Esophagus squamous epithelium (tissue), 5 donors: ENCODE measurements around the gene FOXP1. TPM values are rescaled to one million over a fixed set of nuclear protein-coding genes. Genes with fewer than 3 reads are reported as not detected.

Source experiments
- DNase-seq: peaks from one replicate; lab custom pipeline; 2025; lab: John Stamatoyannopoulos, UW
- H3K27ac ChIP-seq, 4 donors: fragments of 200-600 bp; sonication (generic); one replicate each; pipeline ENCODE4 v1.5.1; 2016 to 2019; ENCODE audit warnings: mild to moderate bottlenecking in 1 of 4
- H3K27me3 ChIP-seq, 4 donors: fragments of 200-600 bp; sonication (generic); 1 replicate in 3 of 4; 2 replicates in 1 of 4; pipeline versions ENCODE4 v1.5.1 to v1.6.0; 2017 to 2021; ENCODE audit warnings: antibody characterized with exemption in 1 of 4
- H3K36me3 ChIP-seq, 3 donors: fragments of 200-600 bp; sonication (generic); one replicate each; pipeline ENCODE4 v1.5.1; 2016 to 2019
- H3K4me1 ChIP-seq, 3 donors: fragments of 200-600 bp; sonication (generic); one replicate each; pipeline ENCODE4 v1.5.1; 2017 to 2019
- H3K4me3 ChIP-seq, 4 donors: fragments of 200-600 bp; sonication (generic); 1 replicate in 3 of 4; 2 replicates in 1 of 4; pipeline ENCODE4 v1.5.1; 2016 to 2019; ENCODE audit warnings: mild to moderate bottlenecking in 2 of 4, moderate library complexity in 1 of 4
- H3K9me3 ChIP-seq, 3 donors: fragments of 200-600 bp; sonication (generic); one replicate each; pipeline ENCODE4 v1.5.1; 2016 to 2019
- CTCF ChIP-seq, 6 experiments: fragments of 450-650 bp in 4 of 6; fragments of 200-600 bp in 2 of 6; sonication (generic) in 2 of 6; IDR thresholded peaks; one replicate each; pipeline ENCODE4 v1.5.1; 2016 to 2019; ENCODE audit warnings: antibody characterized with exemption in 6 of 6, mild to moderate bottlenecking in 4 of 6, moderate library complexity in 4 of 6
- POLR2A ChIP-seq, 4 donors: fragments of 450-650 bp; IDR thresholded peaks; one replicate each; pipeline ENCODE4 v1.6.1; 2017; ENCODE audit warnings: antibody characterized with exemption in 4 of 4, mild to moderate bottlenecking in 4 of 4, moderate library complexity in 3 of 4
- WGBS, 2 donors: methylation state at CpG; one replicate each; pipeline ENCODE4 v1.1.5; 2018; 5-methylcytosine and 5-hydroxymethylcytosine counted together
- intact Hi-C: fragments of 100-400 bp; cut with DNase I; formaldehyde crosslinking; loops from one replicate; pipeline ENCODE4 v1.15.0; 2022
- total RNA-seq, 4 donors: library from RNA; depleted of rRNA; stranded (reverse); fragments of >200 nt; gene quantifications; one replicate each; pipeline ENCODE4 v1.1.0, GENCODE V29; 2016
- donor health status: DM: yes; HTN: yes; CAD: no.

The FOXP1 gene
- total RNA-seq, 4 donors from 2014 or later: 49.1 to 124 (median 61.1) TPM

DNA sequence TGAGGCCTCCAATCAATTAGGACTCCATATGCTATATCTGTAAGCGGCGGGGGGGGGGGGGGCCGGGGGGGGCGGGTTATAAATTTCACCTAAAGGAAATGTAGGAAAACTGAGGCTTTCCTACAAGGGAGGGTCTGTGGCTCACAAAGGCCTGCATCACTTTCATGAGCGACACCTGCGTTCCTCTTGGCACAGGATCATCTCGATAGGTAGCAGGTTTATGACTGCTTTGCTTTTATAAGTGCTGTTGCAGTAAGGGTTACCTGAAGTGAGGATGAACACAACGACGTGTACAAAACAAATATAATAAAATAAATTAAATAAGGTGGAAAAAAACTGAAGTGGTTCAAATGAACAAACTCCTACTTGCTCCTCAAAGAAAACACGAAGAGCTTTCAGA is 194.3 kb downstream of the FOXP1 start:
- intact Hi-C loops: no loop called here
- WGBS, 2 donors: 41 to 46% methylated on average over 6 to 8 of the region's 10 CpGs
- Histone ChIP-seq H3K27ac (peak overlapping the region in 2 of 4 donors; percentile 63 to 66), H3K27me3 (no peaks in the 10 kb centered on the region), H3K4me1 (peaks cover 11 to 32% (median 11%) of the 10 kb centered on the region in 3 donors), H3K4me3 (no peak overlapping the region), H3K9me3 (no peaks in the 10 kb centered on the region), H3K36me3 (no peaks in the 10 kb centered on the region)
- DNase-seq: no peak
- TF ChIP-seq CTCF (IDR thresholded peaks at IDR 0.05) (no peak), POLR2A (IDR thresholded peaks at IDR 0.05) (no peak)

- TF ChIP-seq POLR2A (IDR thresholded peaks at IDR 0.05) (no peak), CTCF (IDR thresholded peaks at IDR 0.05) (no peak)
- no peaks in the 10 kb centered on the region for H3K36me3 ChIP-seq
- H3K27me3 ChIP-seq: no peaks in the 10 kb centered on the region
- 77 to 83% methylated on average over 6 of the region's 6 CpGs for WGBS, 2 donors
- H3K4me3 ChIP-seq: no peak overlapping the region
- intact Hi-C loops: no loop called here
- H3K4me1 ChIP-seq: peaks cover 11 to 32% (median 11%) of the 10 kb centered on the region in 3 donors
- no peak for DNase-seq
- H3K9me3 ChIP-seq: no peaks in the 10 kb centered on the region
- no peak overlapping the region for H3K27ac ChIP-seq
Measured at GRCh38 chr3:71388535-71389120, 194.9 kb downstream of the FOXP1 start.

- intact Hi-C loops: no loop called here
- no peak for DNase-seq
- Histone ChIP-seq H3K27ac (no peak overlapping the region), H3K4me3 (no peak overlapping the region), H3K27me3 (no peaks in the 10 kb centered on the region), H3K4me1 (peaks cover 11 to 32% (median 11%) of the 10 kb centered on the region in 3 donors), H3K9me3 (no peaks in the 10 kb centered on the region), H3K36me3 (no peaks in the 10 kb centered on the region)
- no peak for TF ChIP-seq POLR2A (IDR thresholded peaks at IDR 0.05)
- TF ChIP-seq CTCF (IDR thresholded peaks at IDR 0.05): no peak
- WGBS, 2 donors: 85 to 88% methylated on average over 8 of the region's 8 CpGs
Measured at GRCh38 chr3:71387586-71387985, 195.9 kb downstream of the FOXP1 start.

DNA sequence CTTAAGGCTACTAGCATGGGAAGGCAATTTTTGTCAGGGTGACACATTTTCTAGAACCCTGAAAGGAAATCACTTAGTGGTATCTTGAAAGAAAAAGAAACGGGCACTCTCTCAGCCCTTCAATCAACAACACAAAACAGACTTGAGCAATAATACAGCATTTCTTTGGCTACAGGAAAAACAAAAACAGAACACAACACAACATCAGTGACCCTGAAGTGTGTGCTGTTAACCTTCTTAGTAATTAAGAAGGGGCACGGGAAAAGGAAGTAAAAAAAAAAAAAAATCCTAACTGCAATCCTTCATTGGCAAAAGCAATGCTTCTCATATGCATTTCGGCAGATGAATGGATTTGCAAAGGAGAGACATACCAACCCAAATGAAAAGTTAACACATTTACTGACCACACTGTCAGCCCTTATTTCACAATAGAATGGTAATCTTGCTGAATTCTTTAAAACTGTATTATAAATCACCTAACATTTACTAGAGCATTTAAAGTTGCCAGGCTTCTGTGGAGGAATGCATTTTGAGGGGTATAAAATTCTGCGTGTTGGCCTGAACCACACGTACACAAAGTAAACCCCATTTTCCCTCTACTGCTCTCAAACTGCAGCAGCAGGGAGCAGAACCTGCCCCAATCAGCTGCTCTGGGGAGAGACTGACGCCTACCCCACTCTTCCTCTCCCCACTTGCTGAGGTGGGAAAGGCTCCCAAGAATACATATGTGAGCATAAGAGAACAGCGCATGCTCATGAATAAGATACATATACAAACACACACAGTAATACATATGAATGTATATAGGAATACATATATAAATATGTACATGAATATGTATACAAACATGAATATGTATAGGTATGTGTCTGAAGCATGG is 198.5 kb downstream of the FOXP1 start:
- WGBS, 2 donors: 58 to 63% methylated on average over 7 of the region's 7 CpGs
- intact Hi-C loops: no loop called here

More for the DNA sequence above, 198.5 kb downstream of the FOXP1 start:
- H3K9me3 ChIP-seq: no peaks in the 10 kb centered on the region
- DNase-seq: no peak
- H3K27ac ChIP-seq: no peak overlapping the region
- no peaks in the 10 kb centered on the region for H3K27me3 ChIP-seq
- no peak for TF ChIP-seq POLR2A (IDR thresholded peaks at IDR 0.05)
- TF ChIP-seq CTCF (IDR thresholded peaks at IDR 0.05): no peak
- no peak overlapping the region for H3K4me3 ChIP-seq
- peaks cover 4 to 15% (median 8%) of the 10 kb centered on the region in 3 donors for H3K4me1 ChIP-seq
- H3K36me3 ChIP-seq: no peaks in the 10 kb centered on the region
